GM18517 (cell line): ENCODE results near the gene FBXO10.
"Not testable (repeated sequence)": the region's sequence is repeated elsewhere in the genome, so short reads cannot be mapped to it uniquely, and the experiment has no call there.

Experiments used
- ATAC-seq: cut with Tn5 transposase; IDR thresholded peaks from one replicate; pipeline ENCODE4 v1.9.1; 2021; ENCODE audit warnings: mild to moderate bottlenecking, moderate library complexity; ENCODE audit not compliant: unreplicated experiment

Gene FBXO10

GRCh38 chr9:37515620-37516258, 60.4 kb downstream of the FBXO10 start:
- no peak for ATAC-seq

GRCh38 chr9:37514999-37515398, 61.2 kb downstream of the FBXO10 start:
- no peak for ATAC-seq

- not testable (repeated sequence) for ATAC-seq
These were observed 61.8 kb downstream of the FBXO10 start for GRCh38 chr9:37514415-37514814.

- no peak for ATAC-seq
These were observed 63.7 kb downstream of the FBXO10 start for GRCh38 chr9:37512437-37512836.

- ATAC-seq, result no peak
These were observed 64.9 kb downstream of the FBXO10 start for GRCh38 chr9:37511016-37512010.

GRCh38 chr9:37510053-37510452, 66.1 kb downstream of the FBXO10 start:
- not testable (repeated sequence) for ATAC-seq

- no peak for ATAC-seq
These were observed 66.6 kb downstream of the FBXO10 start for GRCh38 chr9:37509536-37509935.

GRCh38 chr9:37508834-37509206, 67.4 kb downstream of the FBXO10 start:
- ATAC-seq, result no peak

GRCh38 chr9:37508135-37508833, 67.9 kb downstream of the FBXO10 start:
- no peak for ATAC-seq

GRCh38 chr9:37507566-37508134, 68.5 kb downstream of the FBXO10 start:
- no peak for ATAC-seq

- no peak for ATAC-seq
These were observed 71.6 kb downstream of the FBXO10 start for GRCh38 chr9:37504605-37505004.

- no peak for ATAC-seq
These were observed 72.4 kb downstream of the FBXO10 start for GRCh38 chr9:37503736-37504135.

- ATAC-seq, result no peak
These were observed 74.1 kb downstream of the FBXO10 start for GRCh38 chr9:37501957-37502596.

- no peak for ATAC-seq
These were observed 76.9 kb downstream of the FBXO10 start for GRCh38 chr9:37499297-37499696.

GRCh38 chr9:37498457-37498856, 77.7 kb downstream of the FBXO10 start:
- no peak for ATAC-seq

GRCh38 chr9:37497320-37497719, 78.9 kb downstream of the FBXO10 start:
- ATAC-seq, result no peak

GRCh38 chr9:37496020-37496419, 80.2 kb downstream of the FBXO10 start:
- no peak for ATAC-seq

GRCh38 chr9:37495571-37495970, 80.6 kb downstream of the FBXO10 start:
- ATAC-seq, result no peak

- no peak for ATAC-seq
These were observed 84.2 kb downstream of the FBXO10 start for GRCh38 chr9:37491939-37492338.
